Adrenal gland (tissue), 12 donors: ENCODE measurements around the gene MYH10. TPM values are rescaled to one million over a fixed set of nuclear protein-coding genes. Genes with fewer than 3 reads are reported as not detected.
A peak's percentile ranks its signal among the peaks of the same experiment; 100 is the strongest.

ENCODE experiments used
- DNase-seq, 7 donors: peaks; one replicate each; pipeline ENCODE4 v3.0.0-alpha.2; 2019 to 2020
- H3K27ac ChIP-seq, 5 donors: fragments of 200-600 bp; sonication (generic) in 4 of 5; 1 replicate in 3 of 5; 2 replicates in 2 of 5; pipeline versions ENCODE4 v1.5.1 to v1.8.0; 2016 to 2020; ENCODE audit warnings: mild to moderate bottlenecking in 1 of 5
- H3K27me3 ChIP-seq: fragments of 200-600 bp; 2 replicates; pipeline ENCODE4 v1.8.0; 2021
- H3K36me3 ChIP-seq, 2 donors: fragments of 200-600 bp; replicated peaks in 1 of 2; 1 replicate in 1 of 2; 2 replicates in 1 of 2; pipeline versions ENCODE4 v1.5.1 to v1.8.0; 2018 to 2022
- H3K4me1 ChIP-seq, 2 donors: fragments of 200-600 bp; replicated peaks in 1 of 2; 1 replicate in 1 of 2; 2 replicates in 1 of 2; pipeline versions ENCODE4 v1.5.1 to v1.8.0; 2018 to 2021
- H3K4me3 ChIP-seq, 4 donors: fragments of 200-600 bp; sonication (generic) in 3 of 4; one replicate each; pipeline ENCODE4 v1.5.1; 2016 to 2018
- H3K9me3 ChIP-seq, 3 donors: fragments of 200-600 bp; sonication (generic) in 1 of 3; replicated peaks in 1 of 3; 1 replicate in 2 of 3; 2 replicates in 1 of 3; pipeline versions ENCODE4 v1.5.1 to v1.8.0; 2016 to 2021
- CTCF ChIP-seq, 6 experiments: fragments of 450-650 bp in 4 of 6; fragments of 200-600 bp in 2 of 6; sonication (generic) in 1 of 6; IDR thresholded peaks; 1 replicate in 5 of 6; 2 replicates in 1 of 6; pipeline versions ENCODE4 v1.5.1 to v1.8.0; 2016 to 2021; ENCODE audit warnings: antibody characterized with exemption in 6 of 6, mild to moderate bottlenecking in 2 of 6, moderate library complexity in 1 of 6
- POLR2A ChIP-seq, 2 donors: fragments of 450-650 bp; IDR thresholded peaks; one replicate each; pipeline ENCODE4 v1.6.1; 2017; ENCODE audit warnings: antibody characterized with exemption in 2 of 2, mild to moderate bottlenecking in 2 of 2, moderate library complexity in 1 of 2
- WGBS, 4 donors: extraction: QIAGEN DNeasy Blood & Tissue Kit in 2 of 4; methylation state at CpG; one replicate each; pipeline versions ENCODE4 v1.1.5 to v1.1.7; 2013 to 2017; 5-methylcytosine and 5-hydroxymethylcytosine counted together
- intact Hi-C, 2 donors: fragments of 100-400 bp; cut with DNase I; formaldehyde crosslinking; loops; one replicate each; pipeline versions ENCODE4 v1.14.1 to v1.15.0; 2022 to 2023
- polyA plus RNA-seq, 3 donors: library from polyadenylated mRNA; stranded (reverse); fragments of 200-250 nt in 2 of 3; fragments of 350-450 nt in 1 of 3; fragmentation: Illumina TruSeq in 1 of 3; extraction: RNeasy Lipid Tissue Mini Kit (QIAGEN cat#74804) in 1 of 3; gene quantifications; one replicate each; pipeline ENCODE4 v1.2.3, GENCODE V29; 2013 to 2014
- total RNA-seq, 9 donors: library from RNA; depleted of rRNA in 4 of 9; stranded (reverse); fragments of >200 nt in 4 of 9; fragments of 120-200 nt in 1 of 9; fragmentation: NEBNext Ultra II Directional in 1 of 9; extraction: Animal tissue kit (Norgen Biotek cat#: 25700) in 1 of 9; gene quantifications; one replicate each; pipeline versions ENCODE4 v1.1.0 to v1.2.4, GENCODE V29; 2013 to 2023
- donor health status: healthy with polysubstance abuse.
- donor health status: Bipolar disorder and iron deficiency.
- donor health status: DM: yes; HTN: yes; CAD: no.
- donor health status: DM: no; HTN: no; CAD: no.
- donor health status: DM: no; HTN: no; CAD: no.
- donor health status: DM: yes; HTN: yes; CAD: no.

MYH10 gene
- total and polyA plus RNA-seq, 12 donors: 9.8 to 101 (median 41.0) TPM

DNA sequence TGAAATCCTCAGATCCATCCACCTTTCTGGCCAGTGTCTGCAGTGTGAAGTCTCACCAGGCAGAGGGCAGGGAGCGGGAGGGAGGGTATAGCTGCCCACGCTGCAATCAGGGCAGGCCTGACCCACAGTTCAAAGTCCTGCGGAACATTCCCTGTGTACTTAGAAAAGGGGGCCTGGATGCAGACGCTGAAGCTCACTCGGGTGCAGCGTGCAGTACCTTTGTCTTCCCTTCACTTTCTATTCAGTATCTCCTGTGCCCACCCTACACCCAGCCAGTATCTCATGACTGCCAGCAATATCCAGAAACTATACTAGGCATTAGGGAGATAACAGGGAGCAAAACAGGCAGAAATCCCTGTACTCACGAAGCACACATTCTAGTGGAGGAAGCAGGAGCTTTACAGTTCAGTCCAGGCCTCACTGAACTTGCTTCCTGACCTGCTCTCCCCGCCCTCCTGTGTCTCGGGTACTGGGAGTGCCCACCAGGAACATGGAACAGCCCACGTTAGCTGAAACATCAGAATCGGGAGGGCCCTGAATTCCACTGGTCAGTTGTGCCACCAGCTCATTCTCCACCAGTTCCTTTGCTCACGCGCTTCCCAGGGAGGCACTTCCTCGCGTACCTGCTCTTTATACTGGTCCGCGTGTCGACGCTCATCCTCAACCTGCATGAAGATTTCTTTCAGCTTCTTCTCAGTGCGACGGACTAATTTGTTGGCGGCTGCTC lies 152.6 kb downstream of the MYH10 start:
- peak in 1 of 7 donors; percentile 49 for DNase-seq
- intact Hi-C loops: loop anchor here in 1 of 2 donors (10.0 kb wide), 1 partner anchor 267 kb away; the partner anchor contains the start of gene CCDC42
- WGBS, 4 donors: 92 to 94% (median 93%) methylated on average over 22 of the region's 22 CpGs
- Histone ChIP-seq H3K27me3 (no peaks in the 10 kb centered on the region), H3K27ac (no peak overlapping the region), H3K4me3 (no peak overlapping the region), H3K36me3 (peaks cover 0 to 71% of the 10 kb centered on the region in 2 donors), H3K9me3 (no peaks in the 10 kb centered on the region), H3K4me1 (peaks cover 11 to 16% of the 10 kb centered on the region in 2 donors)
- TF ChIP-seq POLR2A (IDR thresholded peaks at IDR 0.05): no peak
- TF ChIP-seq CTCF (IDR thresholded peaks at IDR 0.05): no peak

GRCh38 chr17:8477171-8477570 lies 153.4 kb downstream of the MYH10 start:
- Histone ChIP-seq H3K4me1 (peaks cover 11 to 16% of the 10 kb centered on the region in 2 donors), H3K36me3 (peaks cover 0 to 72% of the 10 kb centered on the region in 2 donors), H3K27me3 (no peaks in the 10 kb centered on the region), H3K9me3 (no peaks in the 10 kb centered on the region), H3K27ac (no peak overlapping the region), H3K4me3 (no peak overlapping the region)
- TF ChIP-seq CTCF (IDR thresholded peaks at IDR 0.05) (no peak), POLR2A (IDR thresholded peaks at IDR 0.05) (no peak)
- WGBS, 4 donors: 85 to 95% (median 90%) methylated on average over 8 of the region's 8 CpGs
- DNase-seq: no peak
- intact Hi-C loops: loop anchor here in 1 of 2 donors (10.0 kb wide), 1 partner anchor 268 kb away; the partner anchor contains the start of gene CCDC42

- Histone ChIP-seq H3K27me3 (no peaks in the 10 kb centered on the region), H3K4me3 (no peak overlapping the region), H3K9me3 (no peaks in the 10 kb centered on the region), H3K36me3 (peaks cover 0 to 73% of the 10 kb centered on the region in 2 donors), H3K27ac (no peak overlapping the region), H3K4me1 (peaks cover 11 to 16% of the 10 kb centered on the region in 2 donors)
- intact Hi-C loops: loop anchor here in 1 of 2 donors (10.0 kb wide), 1 partner anchor 268 kb away; the partner anchor contains the start of gene CCDC42
- TF ChIP-seq POLR2A (IDR thresholded peaks at IDR 0.05) (no peak), CTCF (IDR thresholded peaks at IDR 0.05) (no peak)
- peak in 1 of 7 donors; percentile 49 for DNase-seq
- 80 to 91% (median 91%) methylated on average over 1 to 22 of the region's 22 CpGs for whole genome bisulfite sequencing, 4 donors
These were observed 153.8 kb downstream of the MYH10 start for GRCh38 chr17:8476741-8477140.

DNA sequence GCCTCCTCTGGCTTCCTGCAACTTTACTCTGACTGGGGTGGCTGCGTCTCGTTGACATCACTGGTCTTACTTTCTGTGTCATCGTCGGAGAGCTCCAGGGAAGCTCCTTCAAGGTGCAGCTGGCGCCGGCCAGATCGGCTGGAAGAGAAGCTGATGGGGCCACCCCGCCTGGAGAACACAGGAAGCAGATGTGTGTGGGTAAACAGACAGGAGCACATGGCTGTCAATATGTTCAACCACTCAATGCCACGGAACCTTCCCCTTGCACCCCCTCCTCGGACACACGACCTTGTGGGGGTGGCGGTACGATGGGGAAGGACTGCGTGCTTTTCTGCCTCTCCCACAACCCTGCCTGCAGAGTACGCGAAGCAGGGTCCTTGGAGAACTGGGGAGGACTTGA lies 154.7 kb downstream of the MYH10 start:
- peaks cover 11 to 21% of the 10 kb centered on the region in 2 donors for H3K4me1 ChIP-seq

More for the DNA sequence above, 154.7 kb downstream of the MYH10 start:
- WGBS, 4 donors: 72 to 80% (median 75%) methylated on average over 16 of the region's 16 CpGs
- H3K27me3 ChIP-seq: no peaks in the 10 kb centered on the region
- no peaks in the 10 kb centered on the region for H3K9me3 ChIP-seq
- intact Hi-C loops: loop anchor here in 1 of 2 donors (10.0 kb wide), 1 partner anchor 269 kb away; the partner anchor contains the start of gene CCDC42
- no peak overlapping the region for H3K4me3 ChIP-seq
- H3K27ac ChIP-seq: no peak overlapping the region
- no peak for TF ChIP-seq CTCF (IDR thresholded peaks at IDR 0.05)
- no peak for TF ChIP-seq POLR2A (IDR thresholded peaks at IDR 0.05)
- H3K36me3 ChIP-seq: peaks cover 0 to 68% of the 10 kb centered on the region in 2 donors
- peak in 1 of 7 donors; percentile 49 for DNase-seq
